Measurements from ENCODE around the gene TYRP1.

- TF ChIP-seq CTCF (conservative IDR thresholded peaks at IDR 0.05; ENCODE audit: low read depth, low read length) = no peak
- no peak for TF ChIP-seq EZH2 (IDR thresholded peaks at IDR 0.05; ENCODE audit: borderline replicate concordance, low read depth, low read length, poor library complexity, severe bottlenecking)
Measured at GRCh38 chr9:12694013-12694412, 828 bp downstream of the TYRP1 start.

Measured in A673 (cell line).